ENCODE measurements around the gene SLC8A2.

SLC8A2 gene, protein sequence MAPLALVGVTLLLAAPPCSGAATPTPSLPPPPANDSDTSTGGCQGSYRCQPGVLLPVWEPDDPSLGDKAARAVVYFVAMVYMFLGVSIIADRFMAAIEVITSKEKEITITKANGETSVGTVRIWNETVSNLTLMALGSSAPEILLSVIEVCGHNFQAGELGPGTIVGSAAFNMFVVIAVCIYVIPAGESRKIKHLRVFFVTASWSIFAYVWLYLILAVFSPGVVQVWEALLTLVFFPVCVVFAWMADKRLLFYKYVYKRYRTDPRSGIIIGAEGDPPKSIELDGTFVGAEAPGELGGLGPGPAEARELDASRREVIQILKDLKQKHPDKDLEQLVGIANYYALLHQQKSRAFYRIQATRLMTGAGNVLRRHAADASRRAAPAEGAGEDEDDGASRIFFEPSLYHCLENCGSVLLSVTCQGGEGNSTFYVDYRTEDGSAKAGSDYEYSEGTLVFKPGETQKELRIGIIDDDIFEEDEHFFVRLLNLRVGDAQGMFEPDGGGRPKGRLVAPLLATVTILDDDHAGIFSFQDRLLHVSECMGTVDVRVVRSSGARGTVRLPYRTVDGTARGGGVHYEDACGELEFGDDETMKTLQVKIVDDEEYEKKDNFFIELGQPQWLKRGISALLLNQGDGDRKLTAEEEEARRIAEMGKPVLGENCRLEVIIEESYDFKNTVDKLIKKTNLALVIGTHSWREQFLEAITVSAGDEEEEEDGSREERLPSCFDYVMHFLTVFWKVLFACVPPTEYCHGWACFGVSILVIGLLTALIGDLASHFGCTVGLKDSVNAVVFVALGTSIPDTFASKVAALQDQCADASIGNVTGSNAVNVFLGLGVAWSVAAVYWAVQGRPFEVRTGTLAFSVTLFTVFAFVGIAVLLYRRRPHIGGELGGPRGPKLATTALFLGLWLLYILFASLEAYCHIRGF

GRCh38 chr19:47471733-47472457, at the start of gene SLC8A2:
Gene SLC8A2 (minus strand): TSS chr19:47471893. CDS start chr19:47466403, 5,490 bp downstream.
- DNase-seq = peak; percentile 62 to 78

DNA sequence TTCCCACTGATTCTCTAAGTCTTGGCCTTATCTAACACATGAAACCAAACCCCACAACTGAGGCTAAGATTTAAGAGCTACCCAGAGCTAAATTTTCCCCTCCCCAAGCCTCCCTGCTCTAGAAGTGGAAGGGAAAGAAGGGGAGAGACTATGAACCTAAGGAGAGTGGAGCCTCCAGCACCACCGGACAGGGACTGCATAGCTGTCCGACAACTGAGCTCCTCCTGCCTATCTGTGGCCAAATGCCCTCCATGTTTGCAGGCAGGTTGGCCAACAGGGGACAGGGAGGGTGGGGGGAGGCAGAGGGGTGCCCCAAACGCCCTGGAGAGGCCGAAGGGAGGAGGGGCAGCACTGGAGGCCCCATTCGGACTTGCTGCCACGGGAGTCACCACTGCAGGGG, 49.1 kb upstream of the SLC8A2 start:
- DNase-seq = no peak

DNA sequence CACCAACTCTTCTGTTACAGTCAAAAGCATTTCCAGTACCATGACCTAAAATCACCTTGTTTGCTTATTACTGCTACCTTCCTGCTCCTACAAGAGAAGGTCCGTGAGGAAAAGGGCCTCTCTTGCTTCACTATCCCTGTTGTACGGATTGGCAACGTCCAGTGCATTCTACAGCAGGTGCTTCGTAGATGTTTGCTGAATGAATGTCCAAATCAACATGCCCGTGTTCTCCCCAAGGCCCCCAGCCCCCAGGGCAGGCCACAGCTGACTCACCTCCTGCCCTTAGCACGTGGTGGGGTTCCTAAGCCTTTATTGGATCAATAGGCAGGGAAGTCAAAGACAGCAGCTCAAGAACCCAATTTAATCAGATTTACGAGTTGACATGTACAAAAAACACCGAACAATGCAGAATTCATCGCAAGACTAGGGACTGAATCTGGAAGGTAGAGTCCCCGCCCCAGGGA, 48.7 kb upstream of the SLC8A2 start:
- DNase-seq = no peak

DNA sequence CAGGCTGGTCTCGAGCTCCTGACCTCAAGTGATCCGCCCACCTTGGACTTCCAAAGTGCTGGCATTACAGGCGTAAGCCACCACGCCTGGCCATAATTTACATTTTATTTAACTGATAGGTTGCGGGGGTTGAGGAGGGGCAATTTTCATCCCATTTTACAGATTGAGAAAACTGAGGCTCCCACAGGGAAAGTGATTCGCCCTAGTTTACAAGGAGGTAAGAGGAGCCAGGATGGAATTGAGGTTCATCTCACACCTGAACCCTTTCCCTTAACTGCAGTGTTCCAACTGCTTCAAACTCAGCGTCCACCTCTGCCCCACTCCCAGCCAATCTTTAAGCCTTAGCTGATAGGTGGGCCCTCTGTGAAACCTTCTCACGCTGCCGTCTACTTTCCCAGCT, 47.2 kb upstream of the SLC8A2 start:
- no peak for DNase-seq

- no peak for DNase-seq
Measured at GRCh38 chr19:47518139-47518538, 46.4 kb upstream of the SLC8A2 start.

DNA sequence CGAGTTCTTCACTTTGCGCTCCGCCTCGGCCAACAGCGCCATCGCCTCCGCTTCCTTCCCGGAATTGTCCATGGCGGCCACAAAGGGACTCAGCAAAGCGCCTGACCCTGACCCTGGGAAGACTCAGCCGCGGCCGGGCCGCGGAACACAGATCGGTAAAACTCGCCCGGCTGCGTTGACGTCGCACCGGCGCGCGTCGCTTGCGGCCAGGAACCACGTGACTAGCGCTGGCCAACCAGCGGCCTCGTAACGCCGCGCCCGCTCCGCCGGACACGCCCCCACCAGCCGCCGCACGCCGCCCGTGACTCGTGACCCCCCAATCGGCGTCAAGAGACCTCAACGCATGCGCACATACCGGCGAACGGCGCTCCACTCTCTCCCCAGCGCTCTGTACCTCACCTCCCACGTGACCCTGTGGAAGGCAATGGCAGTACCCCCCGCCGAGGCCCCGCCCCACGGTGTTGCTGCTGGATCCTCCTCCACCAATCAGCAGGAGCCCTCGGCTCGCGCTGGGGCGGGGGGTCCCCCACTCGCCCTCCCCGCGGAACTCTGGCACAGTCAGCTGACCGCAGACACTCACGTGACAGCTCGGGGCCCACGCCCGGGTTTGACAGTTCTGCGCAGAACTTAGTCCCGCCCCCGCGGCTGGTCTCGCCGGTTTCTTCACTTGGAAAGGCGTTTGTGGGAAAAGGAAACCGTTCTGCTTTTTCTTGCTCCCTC, 43.3 kb upstream of the SLC8A2 start, which contains the start of gene NAPA:
TSS of gene NAPA (minus strand) at position 195 of the 720 bp plus-strand sequence. CDS start at position 72, 123 bp downstream.
- DNase-seq = peak; percentile 100

GRCh38 chr19:47514151-47514868, 42.6 kb upstream of the SLC8A2 start:
- DNase-seq = no peak

DNA sequence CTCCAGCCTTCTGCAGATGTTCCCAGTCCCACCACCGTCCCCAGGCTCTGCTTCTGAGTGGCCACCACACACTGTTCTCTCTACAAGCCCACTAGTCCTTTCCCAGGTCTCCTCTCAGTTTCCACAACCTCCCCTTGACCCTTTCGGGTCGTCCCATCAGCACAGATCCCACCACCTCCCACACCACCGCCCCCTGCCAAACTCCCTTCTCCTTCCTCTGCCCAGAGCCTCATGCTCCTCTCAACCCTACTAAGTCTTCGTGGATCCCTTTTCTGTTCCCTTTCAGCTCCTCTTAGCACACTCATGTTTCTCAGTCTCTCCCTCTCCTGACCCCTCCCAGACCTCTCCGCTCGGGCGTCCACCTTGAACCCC, 41.2 kb upstream of the SLC8A2 start:
- DNase-seq = no peak

- DNase-seq = no peak
Measured at GRCh38 chr19:47512183-47512947, 40.7 kb upstream of the SLC8A2 start.

DNA sequence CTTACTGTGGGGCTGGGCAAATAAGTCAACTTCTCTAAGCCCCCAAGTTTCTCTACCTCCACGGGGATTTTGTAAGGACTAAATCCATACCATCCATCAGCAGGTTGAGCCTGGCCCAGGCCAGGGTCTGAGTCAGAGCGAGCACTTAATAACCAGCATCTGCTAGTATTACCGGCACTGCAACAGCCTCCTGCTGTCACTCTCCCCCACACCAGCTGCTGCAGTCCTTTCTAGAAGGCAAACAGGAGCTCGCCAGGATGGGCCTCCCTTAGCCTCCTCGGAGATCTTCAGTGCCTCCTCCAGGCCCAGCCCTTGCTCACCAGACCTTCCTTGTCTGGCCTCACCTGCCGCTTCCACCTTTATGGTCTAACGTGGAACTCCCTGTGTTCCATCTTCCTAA, 40.0 kb upstream of the SLC8A2 start:
- no peak for DNase-seq

GRCh38 chr19:47511128-47511517, 39.4 kb upstream of the SLC8A2 start:
- no peak for DNase-seq

- DNase-seq = no peak
Measured at GRCh38 chr19:47510516-47511127, 38.9 kb upstream of the SLC8A2 start.

GRCh38 chr19:47509973-47510372, 38.3 kb upstream of the SLC8A2 start:
- no peak for DNase-seq

DNA sequence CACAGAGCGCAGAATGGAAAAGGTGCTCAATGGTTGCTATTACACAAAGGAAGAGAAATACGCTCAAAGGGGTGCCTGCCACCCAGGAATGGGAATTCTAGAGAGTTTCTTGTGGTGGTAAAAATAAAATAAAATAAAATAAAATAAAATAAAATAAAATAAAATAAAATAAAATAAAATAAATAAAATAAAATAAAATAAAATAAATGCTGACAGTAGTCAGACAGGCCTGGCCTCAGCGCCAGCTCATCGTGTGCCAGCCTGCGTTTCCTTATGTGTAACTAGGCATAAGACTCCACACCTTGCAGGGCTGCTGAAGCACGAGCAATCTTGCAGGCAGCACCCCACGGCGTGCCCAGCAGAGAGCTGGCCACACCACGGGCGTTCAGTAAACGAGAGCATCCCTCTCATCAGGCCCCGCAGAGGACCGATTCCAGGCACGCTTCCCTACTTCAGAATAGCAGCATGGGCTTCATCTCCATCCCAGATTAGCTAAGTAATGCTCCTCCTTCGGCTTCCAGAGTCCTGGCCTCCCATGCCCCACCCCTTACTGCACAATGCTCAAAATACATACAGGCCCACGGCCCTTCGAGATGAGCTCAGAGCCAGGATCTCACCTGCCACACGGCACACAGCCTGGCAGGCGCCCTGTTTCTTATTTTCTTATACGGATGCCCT, 37.6 kb upstream of the SLC8A2 start:
- no peak for DNase-seq

DNA sequence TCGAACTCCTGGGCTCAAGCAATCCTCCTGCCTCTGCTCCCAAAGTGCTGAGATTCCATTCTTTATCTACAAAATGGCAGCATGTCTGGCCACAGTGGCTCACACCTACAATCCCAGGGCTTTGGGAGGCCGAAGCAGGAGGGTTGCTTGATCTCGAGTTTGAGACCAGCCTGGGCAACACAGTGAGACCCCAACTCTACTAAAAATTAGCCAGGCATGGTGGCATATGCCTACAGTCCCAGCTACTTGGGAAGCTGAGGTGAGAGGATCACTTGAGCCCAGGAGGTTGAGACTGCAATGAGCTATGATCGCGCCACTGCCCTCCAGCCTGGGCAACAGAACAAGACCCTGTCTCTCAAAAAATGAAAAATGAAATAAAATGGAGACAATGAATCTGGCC, 37.0 kb upstream of the SLC8A2 start:
- no peak for DNase-seq

GRCh38 chr19:47507924-47508553, 36.3 kb upstream of the SLC8A2 start:
- no peak for DNase-seq

DNA sequence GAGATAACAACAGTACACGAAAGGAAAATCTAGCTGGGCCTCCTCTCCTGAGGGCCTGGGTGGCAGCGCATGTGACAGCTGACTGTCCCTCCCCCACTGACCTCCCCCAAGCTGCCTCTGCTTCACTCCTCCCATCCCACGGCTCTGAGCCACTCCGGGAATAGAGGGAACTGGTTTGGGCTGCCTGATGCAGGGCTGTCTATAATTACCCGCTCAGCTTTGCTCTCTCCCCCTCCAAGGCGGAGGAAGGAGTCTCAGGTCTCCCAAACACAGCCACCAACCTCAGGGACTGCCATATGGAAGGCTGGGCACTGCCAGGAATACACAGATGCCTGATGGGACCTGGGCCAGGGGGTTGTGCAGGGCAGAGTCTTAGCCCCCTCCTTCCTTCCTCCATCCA, 35.3 kb upstream of the SLC8A2 start:
- no peak for DNase-seq

GRCh38 chr19:47506459-47506858, 34.8 kb upstream of the SLC8A2 start:
- DNase-seq = no peak

- DNase-seq = no peak
Measured at GRCh38 chr19:47505506-47505905, 33.8 kb upstream of the SLC8A2 start.
